Measurements from ENCODE around the gene RBM44.

GRCh38 chr2:237779521-237779920, 19.1 kb upstream of the RBM44 start:
- TF ChIP-seq ZNF660 (tag by site-specific recombination; IDR thresholded peaks at IDR 0.05) (no peak), ZNF132 (tag by site-specific recombination; IDR thresholded peaks at IDR 0.05; ENCODE audit: borderline replicate concordance) (no peak), ZBTB8A (tag by site-specific recombination; IDR thresholded peaks at IDR 0.05) (no peak), ZNF704 (tag by site-specific recombination; IDR thresholded peaks at IDR 0.05) (no peak), YY1 (tag by site-specific recombination; IDR thresholded peaks at IDR 0.05) (no peak), ZNF214 (tag by site-specific recombination; IDR thresholded peaks at IDR 0.05; ENCODE audit: borderline replicate concordance) (no peak)
- TF ChIP-seq, protein P1, sequence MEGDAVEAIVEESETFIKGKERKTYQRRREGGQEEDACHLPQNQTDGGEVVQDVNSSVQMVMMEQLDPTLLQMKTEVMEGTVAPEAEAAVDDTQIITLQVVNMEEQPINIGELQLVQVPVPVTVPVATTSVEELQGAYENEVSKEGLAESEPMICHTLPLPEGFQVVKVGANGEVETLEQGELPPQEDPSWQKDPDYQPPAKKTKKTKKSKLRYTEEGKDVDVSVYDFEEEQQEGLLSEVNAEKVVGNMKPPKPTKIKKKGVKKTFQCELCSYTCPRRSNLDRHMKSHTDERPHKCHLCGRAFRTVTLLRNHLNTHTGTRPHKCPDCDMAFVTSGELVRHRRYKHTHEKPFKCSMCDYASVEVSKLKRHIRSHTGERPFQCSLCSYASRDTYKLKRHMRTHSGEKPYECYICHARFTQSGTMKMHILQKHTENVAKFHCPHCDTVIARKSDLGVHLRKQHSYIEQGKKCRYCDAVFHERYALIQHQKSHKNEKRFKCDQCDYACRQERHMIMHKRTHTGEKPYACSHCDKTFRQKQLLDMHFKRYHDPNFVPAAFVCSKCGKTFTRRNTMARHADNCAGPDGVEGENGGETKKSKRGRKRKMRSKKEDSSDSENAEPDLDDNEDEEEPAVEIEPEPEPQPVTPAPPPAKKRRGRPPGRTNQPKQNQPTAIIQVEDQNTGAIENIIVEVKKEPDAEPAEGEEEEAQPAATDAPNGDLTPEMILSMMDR (tag by site-specific recombination; IDR thresholded peaks at IDR 0.05): no peak

Measured in HEK293 (cell line).